PC-3 (cell line): ENCODE results near the gene DGUOK. TPM values are rescaled to one million over a fixed set of nuclear protein-coding genes. Genes with fewer than 3 reads are reported as not detected.

Experiments used
- ATAC-seq: fragments of 200-7000 bp; cut with Tn5 transposase; 2 replicates; pipeline ENCODE4 v1.9.1; 2020; ENCODE audit warnings: mild to moderate bottlenecking, moderate library complexity
- BruUV-seq: library from RNA; stranded (reverse); fragments of 400-500 nt; replicated peaks from 2 replicates; lab custom pipeline; 2021; lab: Mats Ljungman, UMichigan
- CTCF ChIA-PET: fragments of 300-600 bp; sonication (Branson Sonifier 250); formaldehyde crosslinking; loops from one replicate; lab custom pipeline; 2022; ENCODE audit warnings: antibody characterized with exemption; lab: Charles Lee
- POLR2A ChIA-PET: fragments of 300-600 bp; sonication (Branson Sonifier 250); formaldehyde crosslinking; loops from one replicate; lab custom pipeline; 2022; ENCODE audit warnings: antibody characterized with exemption; ENCODE audit not compliant: unreplicated experiment; lab: Charles Lee
- DNase-seq: peaks from one replicate; pipeline ENCODE4 v3.0.0-alpha.2; 2015
- H2AFZ ChIP-seq: fragments of 300-600 bp; sonication (generic); 2 replicates; pipeline ENCODE4 v1.6.0; 2016; ENCODE audit warnings: antibody characterized with exemption, low read length
- H3F3A ChIP-seq: fragments of 300-600 bp; sonication (generic); one replicate; pipeline ENCODE4 v1.6.0; 2017; ENCODE audit warnings: antibody characterized with exemption, low read length, control low read depth, mild to moderate bottlenecking; ENCODE audit not compliant: unreplicated experiment
- H3K27ac ChIP-seq: fragments of 300-600 bp; sonication (generic); 2 replicates; pipeline ENCODE4 v1.5.1; 2016; ENCODE audit warnings: mild to moderate bottlenecking, low read length
- H3K27me3 ChIP-seq: fragments of 300-600 bp; sonication (generic); 2 replicates; pipeline ENCODE4 v1.6.1; 2016; ENCODE audit warnings: low read length, mixed read lengths
- H3K36me3 ChIP-seq: fragments of 300-600 bp; sonication (generic); 2 replicates; pipeline ENCODE4 v1.6.1; 2016; ENCODE audit warnings: low read depth, mixed run types, low read length, mixed read lengths
- H3K4me1 ChIP-seq: fragments of 300-600 bp; sonication (generic); 2 replicates; pipeline ENCODE4 v1.5.1; 2016; ENCODE audit warnings: low read length; ENCODE audit not compliant: insufficient read depth
- H3K4me2 ChIP-seq: fragments of 300-600 bp; sonication (generic); 2 replicates; pipeline ENCODE4 v1.6.0; 2016; ENCODE audit warnings: low read length
- H3K4me3 ChIP-seq: fragments of 300-600 bp; sonication (generic); 2 replicates; pipeline ENCODE4 v1.5.1; 2016; ENCODE audit warnings: mild to moderate bottlenecking, low read length, mixed read lengths
- H3K79me2 ChIP-seq: fragments of 300-600 bp; sonication (generic); 2 replicates; pipeline ENCODE4 v1.6.1; 2017; ENCODE audit warnings: low read length, mixed read lengths
- H3K9ac ChIP-seq: fragments of 300-600 bp; sonication (generic); 2 replicates; pipeline ENCODE4 v1.6.0; 2016; ENCODE audit warnings: mild to moderate bottlenecking, low read length
- H3K9me2 ChIP-seq: fragments of 300-600 bp; sonication (generic); replicated peaks from 2 replicates; pipeline ENCODE4 v1.6.1; 2016; ENCODE audit warnings: mixed run types, low read length, mixed read lengths
- H3K9me3 ChIP-seq: fragments of 300-600 bp; sonication (generic); 2 replicates; pipeline ENCODE4 v1.6.1; 2016; ENCODE audit warnings: low read length, mixed read lengths
- H4K20me1 ChIP-seq: fragments of 300-600 bp; sonication (generic); 2 replicates; pipeline ENCODE4 v1.6.1; 2016; ENCODE audit warnings: low read length, mixed read lengths
- EZH2 ChIP-seq: fragments of 300-600 bp; sonication (generic); IDR thresholded peaks from one replicate; pipeline ENCODE4 v1.6.1; 2017; ENCODE audit warnings: antibody characterized with exemption, mild to moderate bottlenecking, low read length; ENCODE audit not compliant: unreplicated experiment
- EZH2phosphoT487 ChIP-seq: fragments of 300-600 bp; sonication (generic); IDR thresholded peaks from 2 replicates; pipeline ENCODE4 v1.6.1; 2018; ENCODE audit warnings: mild to moderate bottlenecking, antibody characterized with exemption, low read length, borderline replicate concordance
- intact Hi-C: fragments of 100-400 bp; cut with micrococcal nuclease; formaldehyde crosslinking; loops from 2 replicates; pipeline ENCODE4 v1.9.0; 2023
- total RNA-seq: library from RNA; depleted of rRNA; stranded (reverse); fragments of >200 nt; gene quantifications from 2 replicates; pipeline ENCODE4 v1.2.3, GENCODE V29; 2014
- TF ChIP-seq, protein P1 (sequence below): fragments of 300-600 bp; sonication (generic); conservative IDR thresholded peaks from 2 replicates; pipeline ENCODE4 v1.5.1; 2017; ENCODE audit warnings: antibody characterized with exemption, low read depth, mild to moderate bottlenecking, low read length

The DGUOK gene
- total RNA-seq, 1 experiment from 2014 or later = 61.3 TPM

DNA sequence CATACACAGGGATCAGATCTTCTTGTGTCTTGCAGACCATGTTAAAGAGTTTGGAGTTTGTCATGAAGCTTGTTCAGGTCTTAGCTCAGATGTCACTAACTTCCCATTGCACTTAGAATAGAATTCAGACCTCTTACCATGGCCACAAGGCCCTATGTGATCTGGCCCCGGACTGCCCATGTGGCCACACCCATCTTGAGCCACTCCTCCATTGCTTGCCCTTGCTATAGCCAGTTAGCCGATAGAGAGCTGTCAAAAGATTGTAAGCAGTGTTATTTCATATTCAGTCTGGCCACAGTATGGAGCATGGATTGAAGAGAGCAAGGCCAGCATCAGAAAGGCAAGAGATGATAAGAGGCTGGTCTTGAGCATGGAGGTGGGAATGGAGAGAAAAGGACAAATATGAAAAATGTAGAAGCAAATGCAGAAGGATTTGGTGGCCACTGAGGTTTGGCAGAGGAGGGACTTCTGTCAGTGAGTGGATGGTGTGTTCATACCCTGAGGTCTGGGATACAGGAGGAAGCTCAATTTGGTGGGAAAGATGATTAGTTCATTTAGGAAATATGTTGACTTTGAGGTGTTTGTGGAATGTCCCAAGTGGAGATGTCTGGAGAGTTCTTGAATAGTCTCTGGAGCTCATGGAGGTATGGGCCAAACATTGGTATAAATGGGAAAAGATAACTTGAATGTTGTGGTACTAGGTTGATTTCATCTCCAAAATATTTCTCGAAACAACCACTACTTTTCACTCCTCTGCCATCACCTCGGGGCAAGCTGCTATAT lies 10.6 kb downstream of the DGUOK start:
- Histone ChIP-seq H3K79me2 (peaks cover 89% of the 10 kb centered on the region), H3K27ac (no peak overlapping the region), H3K27me3 (no peaks in the 10 kb centered on the region), H3K4me2 (no peak overlapping the region), H4K20me1 (peaks cover 16% of the 10 kb centered on the region; the same call in 1 of the 2 replicates), H3F3A (no peaks in the 10 kb centered on the region), H3K4me1 (peaks cover 28% of the 10 kb centered on the region), H3K4me3 (no peak overlapping the region), H3K9me2 (no peaks in the 10 kb centered on the region), H3K36me3 (peaks cover 10% of the 10 kb centered on the region), H3K9ac (no peak overlapping the region), H2AFZ (no peak overlapping the region), H3K9me3 (no peaks in the 10 kb centered on the region)
- ATAC-seq = no peak
- no TSS peak for BruUV-seq
- POLR2A ChIA-PET = no interaction called here
- CTCF ChIA-PET = no interaction called here
- TF ChIP-seq EZH2 (no peak), EZH2phosphoT487 (no peak)
- TF ChIP-seq, protein P1, sequence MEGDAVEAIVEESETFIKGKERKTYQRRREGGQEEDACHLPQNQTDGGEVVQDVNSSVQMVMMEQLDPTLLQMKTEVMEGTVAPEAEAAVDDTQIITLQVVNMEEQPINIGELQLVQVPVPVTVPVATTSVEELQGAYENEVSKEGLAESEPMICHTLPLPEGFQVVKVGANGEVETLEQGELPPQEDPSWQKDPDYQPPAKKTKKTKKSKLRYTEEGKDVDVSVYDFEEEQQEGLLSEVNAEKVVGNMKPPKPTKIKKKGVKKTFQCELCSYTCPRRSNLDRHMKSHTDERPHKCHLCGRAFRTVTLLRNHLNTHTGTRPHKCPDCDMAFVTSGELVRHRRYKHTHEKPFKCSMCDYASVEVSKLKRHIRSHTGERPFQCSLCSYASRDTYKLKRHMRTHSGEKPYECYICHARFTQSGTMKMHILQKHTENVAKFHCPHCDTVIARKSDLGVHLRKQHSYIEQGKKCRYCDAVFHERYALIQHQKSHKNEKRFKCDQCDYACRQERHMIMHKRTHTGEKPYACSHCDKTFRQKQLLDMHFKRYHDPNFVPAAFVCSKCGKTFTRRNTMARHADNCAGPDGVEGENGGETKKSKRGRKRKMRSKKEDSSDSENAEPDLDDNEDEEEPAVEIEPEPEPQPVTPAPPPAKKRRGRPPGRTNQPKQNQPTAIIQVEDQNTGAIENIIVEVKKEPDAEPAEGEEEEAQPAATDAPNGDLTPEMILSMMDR = no peak
- intact Hi-C loops = loop anchor here (5.0 kb wide), 2 partner anchors 45 to 85 kb away; partner anchors contain the start of gene TET3
- DNase-seq = no peak

GRCh38 chr2:73937899-73938298 lies 11.2 kb downstream of the DGUOK start:
- Histone ChIP-seq H3K9me2 (no peaks in the 10 kb centered on the region), H3K36me3 (peaks cover 10% of the 10 kb centered on the region), H3K4me3 (no peak overlapping the region), H3K27me3 (no peaks in the 10 kb centered on the region), H3F3A (no peaks in the 10 kb centered on the region), H3K79me2 (peaks cover 89% of the 10 kb centered on the region), H3K9me3 (no peaks in the 10 kb centered on the region), H3K4me2 (no peak overlapping the region), H2AFZ (no peak overlapping the region), H4K20me1 (peaks cover 16% of the 10 kb centered on the region; the same call in 1 of the 2 replicates), H3K4me1 (peaks cover 23% of the 10 kb centered on the region), H3K9ac (no peak overlapping the region), H3K27ac (no peak overlapping the region)
- TF ChIP-seq, protein P1 = no peak
- no peak for TF ChIP-seq EZH2
- no peak for TF ChIP-seq EZH2phosphoT487
- DNase-seq (no peak), ATAC-seq (no peak)
- CTCF ChIA-PET = no interaction called here
- intact Hi-C loops = loop anchor here (5.0 kb wide), 2 partner anchors 44 to 86 kb away; partner anchors contain the start of gene TET3
- BruUV-seq = no TSS peak
- POLR2A ChIA-PET = no interaction called here
